Bronchial epithelial cell (primary cell): ENCODE results near the gene ZNF619. TPM values are rescaled to one million over a fixed set of nuclear protein-coding genes. Genes with fewer than 3 reads are reported as not detected.

ENCODE experiments used
- DNase-seq: peaks from one replicate; pipeline ENCODE4 v3.0.0-alpha.2; 2010; ENCODE audit warnings: low read depth
- FAIRE-seq: peaks from 2 replicates; lab custom pipeline; 2011; peaks lifted over from hg19 to GRCh38; lab: Jason Lieb, UNC
- H3K27me3 ChIP-seq: 2 replicates; pipeline ENCODE4 v1.5.1; 2011; ENCODE audit warnings: low read length; ENCODE audit not compliant: control insufficient read depth, insufficient read depth
- H3K36me3 ChIP-seq: 2 replicates; pipeline ENCODE4 v1.5.1; 2011; ENCODE audit warnings: low read length; ENCODE audit not compliant: control insufficient read depth, insufficient read depth
- H3K4me3 ChIP-seq: 2 replicates; pipeline ENCODE4 v1.5.1; 2011; ENCODE audit warnings: mild to moderate bottlenecking, low read depth, low read length, control low read depth
- CTCF ChIP-seq: IDR thresholded peaks from 2 replicates; pipeline ENCODE4 v1.5.1; 2011; ENCODE audit warnings: mild to moderate bottlenecking, moderate library complexity, low read length, control low read depth, inconsistent platforms; ENCODE audit not compliant: insufficient read depth, severe bottlenecking
- total RNA-seq: library from RNA; depleted of rRNA; stranded (reverse); fragments of >200 nt; gene quantifications from 2 replicates; pipeline ENCODE4 v1.2.1, GENCODE V29; 2014

The ZNF619 gene
- total RNA-seq, 1 donor from 2014 or later = 5.3 TPM

- FAIRE-seq (no peak), DNase-seq (no peak)
- Histone ChIP-seq H3K36me3 (peaks cover 3% of the 10 kb centered on the region), H3K4me3 (no peak overlapping the region), H3K27me3 (no peaks in the 10 kb centered on the region)
- TF ChIP-seq CTCF = no peak
These were observed 8.9 kb upstream of the ZNF619 start for GRCh38 chr3:40468018-40468417.

- DNase-seq (no peak), FAIRE-seq (no peak)
- no peaks in the 10 kb centered on the region for H3K27me3 ChIP-seq
- TF ChIP-seq CTCF = no peak
- no peaks in the 10 kb centered on the region for H3K36me3 ChIP-seq
- no peak overlapping the region for H3K4me3 ChIP-seq
These were observed 6.2 kb upstream of the ZNF619 start for GRCh38 chr3:40470701-40471100.

- H3K27me3 ChIP-seq = no peaks in the 10 kb centered on the region
- peaks cover 1% of the 10 kb centered on the region for H3K36me3 ChIP-seq
- no peak for TF ChIP-seq CTCF
- DNase-seq (peak; percentile 19), FAIRE-seq (peak; percentile 50)
- peak overlapping the region; percentile 55 for H3K4me3 ChIP-seq
These were observed 744 bp downstream of the ZNF619 start for GRCh38 chr3:40477666-40478065.

GRCh38 chr3:40487172-40487571 is 10.2 kb downstream of the ZNF619 start:
- TF ChIP-seq CTCF = no peak
- FAIRE-seq = no peak
- H3K4me3 ChIP-seq = no peak overlapping the region
- H3K36me3 ChIP-seq = peaks cover 5% of the 10 kb centered on the region
- no peak for DNase-seq
- H3K27me3 ChIP-seq = no peaks in the 10 kb centered on the region

GRCh38 chr3:40490916-40491315 is 14.0 kb downstream of the ZNF619 start:
- Histone ChIP-seq H3K36me3 (peaks cover 4% of the 10 kb centered on the region), H3K4me3 (no peak overlapping the region), H3K27me3 (no peaks in the 10 kb centered on the region)
- no peak for DNase-seq
- FAIRE-seq = no peak
- no peak for TF ChIP-seq CTCF

- DNase-seq (no peak), FAIRE-seq (no peak)
- H3K4me3 ChIP-seq = no peak overlapping the region
- no peak for TF ChIP-seq CTCF
- no peaks in the 10 kb centered on the region for H3K27me3 ChIP-seq
- H3K36me3 ChIP-seq = no peaks in the 10 kb centered on the region
These were observed 17.8 kb downstream of the ZNF619 start for GRCh38 chr3:40494698-40495097.
